Measurements from ENCODE around the gene C16orf74.

GRCh38 chr16:85679870-85680269 lies 71.0 kb downstream of the C16orf74 start:
- TF ChIP-seq POLR2AphosphoS5 (IDR thresholded peaks at IDR 0.05) = no peak
- no peak for TF ChIP-seq CTCF (IDR thresholded peaks at IDR 0.05)
- TF ChIP-seq POLR2A (IDR thresholded peaks at IDR 0.05) = no peak
- TF ChIP-seq EP300 (IDR thresholded peaks at IDR 0.05) = no peak

All from gastroesophageal sphincter (tissue), 3 donors.